Measurements from ENCODE around the gene FUT3.

DNA sequence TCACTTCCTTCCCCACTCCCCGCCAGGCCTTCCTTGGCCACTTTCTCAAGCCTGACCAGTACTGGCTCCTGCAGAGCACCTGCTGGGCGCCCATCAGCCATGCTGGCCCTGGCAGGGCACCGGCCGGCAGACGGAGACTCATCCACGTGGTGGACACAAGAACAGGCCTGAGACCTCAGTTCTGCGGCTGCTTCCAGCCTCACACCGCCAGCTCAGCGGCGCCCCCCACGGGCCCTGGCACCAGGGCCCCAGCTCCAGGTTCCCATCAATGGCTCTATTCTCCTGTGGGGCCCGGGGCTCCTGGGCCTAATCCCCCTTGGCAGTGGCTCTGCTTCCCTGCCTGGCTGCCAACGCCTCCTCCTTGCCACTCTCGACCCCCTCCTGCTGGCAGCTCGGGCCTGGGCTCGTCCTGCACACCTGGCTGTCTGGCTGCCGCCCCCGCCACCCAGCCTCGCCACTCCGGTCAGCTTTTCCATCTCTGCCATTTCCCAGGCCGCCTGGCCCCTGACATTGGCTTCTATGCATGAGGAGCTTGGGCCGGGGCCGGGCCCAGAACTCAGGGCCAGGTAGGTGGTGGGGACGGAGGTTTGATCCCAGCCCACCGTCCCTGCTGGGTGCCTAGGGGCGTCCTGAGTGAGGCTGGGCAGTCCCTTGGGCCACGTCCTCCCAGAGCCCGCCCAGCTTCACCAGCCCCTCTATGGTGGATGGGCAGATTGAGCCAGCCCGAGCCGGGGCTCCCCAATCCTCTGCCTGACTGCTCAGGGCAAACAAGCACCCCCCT is 46.1 kb upstream of the FUT3 start:
- TF ChIP-seq, protein P1, sequence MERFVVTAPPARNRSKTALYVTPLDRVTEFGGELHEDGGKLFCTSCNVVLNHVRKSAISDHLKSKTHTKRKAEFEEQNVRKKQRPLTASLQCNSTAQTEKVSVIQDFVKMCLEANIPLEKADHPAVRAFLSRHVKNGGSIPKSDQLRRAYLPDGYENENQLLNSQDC (CRISPR knock-in tag; IDR thresholded peaks at IDR 0.05) = no peak
- TF ChIP-seq, protein P2, sequence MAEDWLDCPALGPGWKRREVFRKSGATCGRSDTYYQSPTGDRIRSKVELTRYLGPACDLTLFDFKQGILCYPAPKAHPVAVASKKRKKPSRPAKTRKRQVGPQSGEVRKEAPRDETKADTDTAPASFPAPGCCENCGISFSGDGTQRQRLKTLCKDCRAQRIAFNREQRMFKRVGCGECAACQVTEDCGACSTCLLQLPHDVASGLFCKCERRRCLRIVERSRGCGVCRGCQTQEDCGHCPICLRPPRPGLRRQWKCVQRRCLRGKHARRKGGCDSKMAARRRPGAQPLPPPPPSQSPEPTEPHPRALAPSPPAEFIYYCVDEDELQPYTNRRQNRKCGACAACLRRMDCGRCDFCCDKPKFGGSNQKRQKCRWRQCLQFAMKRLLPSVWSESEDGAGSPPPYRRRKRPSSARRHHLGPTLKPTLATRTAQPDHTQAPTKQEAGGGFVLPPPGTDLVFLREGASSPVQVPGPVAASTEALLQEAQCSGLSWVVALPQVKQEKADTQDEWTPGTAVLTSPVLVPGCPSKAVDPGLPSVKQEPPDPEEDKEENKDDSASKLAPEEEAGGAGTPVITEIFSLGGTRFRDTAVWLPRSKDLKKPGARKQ (CRISPR knock-in tag; IDR thresholded peaks at IDR 0.05) = no peak
- TF ChIP-seq ZSCAN29 (IDR thresholded peaks at IDR 0.05) = no peak
- no peak for TF ChIP-seq MAFG (tag; conservative IDR thresholded peaks at IDR 0.05)
- TF ChIP-seq SOX6 (IDR thresholded peaks at IDR 0.05) = no peak
- no peak for TF ChIP-seq RBM14 (IDR thresholded peaks at IDR 0.05; ENCODE audit: borderline replicate concordance, insufficient read depth, low read depth, low read length)
- no peak for TF ChIP-seq SPI1 (IDR thresholded peaks at IDR 0.05; ENCODE audit: borderline replicate concordance, low read depth, low read length)
- TF ChIP-seq, protein P3, sequence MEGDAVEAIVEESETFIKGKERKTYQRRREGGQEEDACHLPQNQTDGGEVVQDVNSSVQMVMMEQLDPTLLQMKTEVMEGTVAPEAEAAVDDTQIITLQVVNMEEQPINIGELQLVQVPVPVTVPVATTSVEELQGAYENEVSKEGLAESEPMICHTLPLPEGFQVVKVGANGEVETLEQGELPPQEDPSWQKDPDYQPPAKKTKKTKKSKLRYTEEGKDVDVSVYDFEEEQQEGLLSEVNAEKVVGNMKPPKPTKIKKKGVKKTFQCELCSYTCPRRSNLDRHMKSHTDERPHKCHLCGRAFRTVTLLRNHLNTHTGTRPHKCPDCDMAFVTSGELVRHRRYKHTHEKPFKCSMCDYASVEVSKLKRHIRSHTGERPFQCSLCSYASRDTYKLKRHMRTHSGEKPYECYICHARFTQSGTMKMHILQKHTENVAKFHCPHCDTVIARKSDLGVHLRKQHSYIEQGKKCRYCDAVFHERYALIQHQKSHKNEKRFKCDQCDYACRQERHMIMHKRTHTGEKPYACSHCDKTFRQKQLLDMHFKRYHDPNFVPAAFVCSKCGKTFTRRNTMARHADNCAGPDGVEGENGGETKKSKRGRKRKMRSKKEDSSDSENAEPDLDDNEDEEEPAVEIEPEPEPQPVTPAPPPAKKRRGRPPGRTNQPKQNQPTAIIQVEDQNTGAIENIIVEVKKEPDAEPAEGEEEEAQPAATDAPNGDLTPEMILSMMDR (IDR thresholded peaks at IDR 0.05 in 2 of 3, conservative IDR thresholded peaks at IDR 0.05 in 1 of 3; ENCODE audit: insufficient read depth in 2 of 3, low read depth in 1 of 3, low read length in 3 of 3) = peak; percentile 35 to 42 (median 37); a peak in 4 of 6 replicates
- TF ChIP-seq SIN3A (IDR thresholded peaks at IDR 0.05; ENCODE audit: borderline replicate concordance in 2 of 2, control insufficient read depth in 1 of 2, low read depth in 2 of 2, low read length in 2 of 2) = no peak
- TF ChIP-seq JUND (IDR thresholded peaks at IDR 0.05; ENCODE audit: borderline replicate concordance, low read depth, low read length) = no peak
- TF ChIP-seq JUND (tag; IDR thresholded peaks at IDR 0.05; ENCODE audit: borderline replicate concordance, low read depth, low read length) = no peak
- no peak for TF ChIP-seq ZNF766 (CRISPR knock-in tag; conservative IDR thresholded peaks at IDR 0.05)
- no peak for TF ChIP-seq EGR1 (conservative IDR thresholded peaks at IDR 0.05)
- TF ChIP-seq SIX5 (IDR thresholded peaks at IDR 0.05; ENCODE audit: borderline replicate concordance in 1 of 2, insufficient read depth in 1 of 2, low read depth in 1 of 2, low read length in 2 of 2) = no peak
- no peak for TF ChIP-seq CREB1 (IDR thresholded peaks at IDR 0.05)
- TF ChIP-seq CREB1 (CRISPR knock-in tag; IDR thresholded peaks at IDR 0.05) = no peak

All from K562 (cell line).